ENCODE data around the gene CYTH2.
"Not testable (repeated sequence)": the region's sequence is repeated elsewhere in the genome, so short reads cannot be mapped to it uniquely, and the experiment has no call there.

The CYTH2 gene

GRCh38 chr19:48477067-48477685 lies 8.0 kb downstream of the CYTH2 start:
- DNase-seq (ENCODE audit: low spot score) = no peak

DNA sequence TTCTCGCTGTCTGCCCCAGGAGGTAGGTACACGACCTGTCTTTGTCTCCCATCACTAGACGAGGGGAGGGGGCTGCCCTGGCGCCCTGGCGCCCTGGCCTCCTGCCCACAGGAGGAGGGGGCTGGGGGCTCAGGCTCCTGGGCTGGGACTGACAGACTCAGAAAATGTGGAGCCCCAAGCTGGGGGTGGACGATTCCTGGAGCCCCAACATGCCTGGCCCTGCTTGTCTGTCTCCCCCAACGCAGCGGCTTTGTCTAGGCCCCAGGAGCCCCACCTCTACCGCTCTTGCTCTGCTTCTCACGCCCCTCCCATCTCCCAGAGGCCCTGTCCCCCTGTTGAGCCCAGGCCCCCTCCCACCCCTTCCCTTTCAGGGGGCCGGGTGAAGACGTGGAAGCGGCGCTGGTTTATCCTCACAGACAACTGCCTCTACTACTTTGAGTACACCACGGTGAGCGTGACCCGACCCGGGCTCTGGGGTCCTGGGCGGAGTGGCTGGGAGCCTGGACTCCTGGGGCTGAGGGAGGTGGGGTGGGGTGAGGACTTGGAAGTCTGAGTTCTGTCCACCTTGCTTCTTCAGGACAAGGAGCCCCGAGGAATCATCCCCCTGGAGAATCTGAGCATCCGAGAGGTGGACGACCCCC lies 8.6 kb downstream of the CYTH2 start:
- no peak for DNase-seq (ENCODE audit: low spot score)

DNA sequence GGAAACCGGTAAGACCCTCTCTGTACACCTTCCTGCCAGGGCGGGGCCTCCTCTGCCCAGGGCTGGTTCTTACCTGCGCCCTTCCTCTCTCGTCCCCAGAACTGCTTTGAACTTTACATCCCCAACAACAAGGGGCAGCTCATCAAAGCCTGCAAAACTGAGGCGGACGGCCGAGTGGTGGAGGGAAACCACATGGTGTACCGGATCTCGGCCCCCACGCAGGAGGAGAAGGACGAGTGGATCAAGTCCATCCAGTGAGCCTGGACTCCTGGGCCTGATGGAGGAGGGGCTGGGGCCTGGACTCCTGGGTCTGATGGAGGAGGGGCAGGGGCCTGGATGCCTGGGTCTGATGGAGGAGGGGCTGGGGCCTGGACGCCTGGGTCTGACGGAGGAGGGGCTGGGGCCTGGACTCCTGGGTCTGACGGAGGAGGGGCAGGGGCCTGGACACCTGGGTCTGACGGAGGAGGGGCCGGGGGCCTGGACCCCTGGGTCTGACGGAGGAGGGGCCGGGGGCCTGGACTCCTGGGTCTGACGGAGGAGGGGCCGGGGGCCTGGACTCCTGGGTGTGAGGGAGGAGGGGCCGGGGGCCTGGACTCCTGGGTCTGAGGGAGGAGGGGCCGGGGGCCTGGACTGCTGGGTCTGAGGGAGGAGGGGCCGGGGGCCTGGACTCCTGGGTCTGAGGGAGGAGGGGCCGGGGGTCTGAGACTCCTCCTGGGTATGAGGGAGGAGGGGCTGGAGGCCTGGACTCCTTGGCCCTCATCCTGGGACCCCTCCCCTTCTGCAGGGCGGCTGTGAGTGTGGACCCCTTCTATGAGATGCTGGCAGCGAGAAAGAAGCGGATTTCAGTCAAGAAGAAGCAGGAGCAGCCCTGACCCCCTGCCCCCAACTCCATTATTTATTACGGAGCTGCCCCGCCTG lies 9.4 kb downstream of the CYTH2 start:
- DNase-seq (ENCODE audit: low spot score) = no peak

- no peak for DNase-seq (ENCODE audit: low spot score)
Measured at GRCh38 chr19:48479686-48480085, 10.5 kb downstream of the CYTH2 start.

DNA sequence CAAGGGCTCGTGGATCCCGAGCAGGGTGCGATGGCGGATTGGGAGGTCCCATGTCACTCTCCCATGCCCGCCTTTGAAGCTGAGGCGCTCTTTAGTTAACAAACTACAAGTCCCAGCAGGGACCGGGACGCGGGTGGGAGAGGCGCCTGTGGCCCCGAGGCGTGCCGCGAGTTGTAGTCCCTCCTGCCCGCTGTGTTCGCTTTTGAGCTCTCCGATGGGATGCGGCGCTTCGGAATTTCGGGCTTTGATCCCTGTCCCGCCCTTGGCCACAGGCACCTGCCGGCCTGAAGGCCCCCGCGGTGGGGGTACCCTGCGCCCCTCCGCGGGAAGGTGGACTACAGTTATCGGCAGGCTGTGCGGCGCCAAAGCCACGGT lies 11.0 kb downstream of the CYTH2 start:
- DNase-seq (ENCODE audit: low spot score) = no peak

DNA sequence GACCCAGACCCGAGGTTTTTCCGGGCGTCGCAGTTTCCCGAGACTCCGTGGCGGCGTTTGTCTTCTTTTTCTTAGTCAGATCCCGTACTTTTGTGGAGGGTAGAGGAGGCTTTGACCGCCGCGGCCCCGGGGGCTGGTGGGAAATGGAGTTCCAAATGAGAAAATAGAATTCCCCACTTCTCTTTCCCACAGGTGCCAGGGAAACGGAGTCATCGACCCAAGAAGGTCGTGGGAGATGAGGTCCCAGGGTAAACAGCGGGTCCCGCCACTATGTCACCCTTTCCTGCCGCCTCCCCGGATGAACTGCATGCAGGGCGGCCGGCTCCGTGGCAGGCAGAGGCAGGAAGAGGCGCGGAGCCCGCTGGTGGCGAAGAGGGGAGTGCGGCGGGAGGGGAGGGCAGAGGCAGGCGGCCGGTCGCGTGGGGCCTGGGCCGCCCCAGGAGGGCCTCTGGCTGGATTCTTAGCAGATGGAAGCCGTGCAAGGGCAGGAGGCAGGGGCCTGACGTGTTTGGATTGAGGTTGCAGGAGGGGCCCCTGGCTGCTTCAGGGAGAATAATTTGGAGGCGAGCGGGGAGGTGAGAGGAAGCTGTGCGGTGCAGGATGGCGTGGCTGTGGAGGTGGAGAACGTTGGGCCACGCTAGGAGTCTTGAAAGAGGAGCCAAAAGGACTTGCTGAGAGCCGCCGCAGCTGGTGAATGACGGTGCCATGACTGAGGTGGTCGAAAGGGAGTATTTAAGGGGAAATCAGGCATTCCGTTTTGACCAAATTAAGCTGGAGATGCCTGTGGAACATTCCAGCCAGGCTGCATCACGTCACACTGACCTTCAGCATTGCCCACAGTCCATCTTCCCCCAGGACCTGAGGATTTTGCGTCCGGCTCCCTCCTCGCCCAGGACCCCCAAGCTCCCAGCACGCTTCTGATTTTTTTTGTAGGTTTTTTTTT lies 11.7 kb downstream of the CYTH2 start:
- DNase-seq (ENCODE audit: low spot score) = no peak

DNA sequence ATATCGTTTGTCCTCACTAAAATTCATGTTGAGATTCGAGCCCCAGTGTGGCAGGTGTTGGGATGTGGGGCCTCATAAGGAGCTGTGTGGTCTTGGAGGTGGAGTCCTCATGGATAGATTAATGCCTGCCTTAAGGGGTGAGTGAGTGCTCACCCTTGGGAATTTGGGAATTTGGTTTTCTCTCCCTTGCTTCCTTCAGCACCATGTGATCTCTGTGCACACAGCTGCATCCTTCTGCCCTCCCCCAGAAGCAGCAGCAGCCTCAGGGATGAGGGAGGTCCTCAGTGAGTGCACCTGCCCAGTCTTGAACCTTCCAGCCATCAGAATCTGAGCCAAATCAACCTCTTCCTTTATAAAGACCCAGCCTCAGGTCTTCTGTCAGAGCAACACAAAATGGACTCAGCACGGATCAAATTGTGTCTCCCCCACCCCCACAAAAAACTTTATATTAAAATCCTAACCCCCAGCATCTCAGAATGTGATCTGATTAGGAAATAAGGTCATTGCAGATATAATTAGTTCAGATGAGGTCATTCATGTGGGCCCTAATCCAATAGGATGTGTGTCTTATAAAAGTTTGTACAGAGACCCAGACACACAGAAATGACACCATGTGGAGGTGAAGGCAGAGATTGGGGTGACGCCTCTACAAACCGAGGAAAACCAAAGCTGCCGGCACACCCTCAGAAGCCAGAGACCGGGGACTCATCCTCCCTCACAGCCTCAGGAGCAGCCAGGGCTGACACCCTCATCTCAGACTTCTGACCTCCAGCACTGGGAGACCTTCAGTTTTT lies 12.9 kb downstream of the CYTH2 start:
- DNase-seq (ENCODE audit: low spot score) = no peak

DNA sequence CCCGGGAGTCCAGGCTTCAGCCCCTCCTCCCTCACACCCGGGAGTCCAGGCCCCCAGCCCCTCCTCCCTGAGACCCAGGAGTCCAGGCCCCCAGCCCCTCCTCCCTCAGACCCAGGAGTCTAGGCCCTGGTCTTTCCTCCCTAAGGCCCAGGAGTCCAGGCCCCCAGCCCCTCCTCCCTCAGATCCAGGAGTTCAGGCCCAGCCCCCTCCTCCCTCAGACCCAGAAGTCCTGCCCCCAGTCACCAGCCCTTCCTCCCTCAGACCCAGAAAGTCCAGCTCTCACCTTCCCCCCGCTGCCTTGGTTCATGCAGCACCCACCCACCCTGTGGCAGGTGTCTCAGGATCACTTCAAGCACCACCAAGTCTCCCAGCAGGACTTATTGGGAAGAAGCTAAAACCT lies 14.1 kb downstream of the CYTH2 start:
- DNase-seq (ENCODE audit: low spot score) = no peak

DNA sequence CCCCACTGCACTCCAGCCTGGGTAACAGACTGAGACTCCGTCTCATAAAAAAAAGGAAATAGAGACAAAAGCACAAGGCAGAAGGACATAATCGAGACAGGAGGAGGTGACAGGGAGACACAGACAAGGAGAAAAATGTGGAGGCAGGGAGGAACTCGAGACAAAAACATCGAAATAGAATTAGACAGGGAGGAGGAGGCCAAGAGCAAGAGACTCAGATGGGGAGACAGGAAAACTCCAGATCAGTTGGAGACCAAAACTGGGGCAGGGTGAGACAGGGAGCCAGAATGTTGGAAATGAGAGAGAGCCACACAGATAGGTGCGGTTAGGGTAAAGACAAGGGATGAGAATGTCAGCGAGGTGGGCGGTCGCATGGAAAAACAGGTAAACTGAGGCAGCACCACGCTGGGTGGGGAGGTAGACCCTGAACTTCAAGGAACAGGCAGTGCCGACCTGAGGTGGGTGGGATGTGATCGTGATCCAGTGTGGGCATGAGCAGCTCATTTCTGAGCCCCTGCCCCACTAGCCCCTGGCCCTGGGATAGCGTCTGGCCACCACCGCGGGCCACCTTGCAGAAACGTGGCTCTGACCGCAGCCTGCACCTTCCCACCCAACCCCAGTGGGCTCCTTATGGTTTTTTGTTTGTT lies 15.2 kb downstream of the CYTH2 start:
- DNase-seq (ENCODE audit: low spot score) = no peak

GRCh38 chr19:48484931-48485612 lies 15.9 kb downstream of the CYTH2 start:
- no peak for DNase-seq (ENCODE audit: low spot score)

DNA sequence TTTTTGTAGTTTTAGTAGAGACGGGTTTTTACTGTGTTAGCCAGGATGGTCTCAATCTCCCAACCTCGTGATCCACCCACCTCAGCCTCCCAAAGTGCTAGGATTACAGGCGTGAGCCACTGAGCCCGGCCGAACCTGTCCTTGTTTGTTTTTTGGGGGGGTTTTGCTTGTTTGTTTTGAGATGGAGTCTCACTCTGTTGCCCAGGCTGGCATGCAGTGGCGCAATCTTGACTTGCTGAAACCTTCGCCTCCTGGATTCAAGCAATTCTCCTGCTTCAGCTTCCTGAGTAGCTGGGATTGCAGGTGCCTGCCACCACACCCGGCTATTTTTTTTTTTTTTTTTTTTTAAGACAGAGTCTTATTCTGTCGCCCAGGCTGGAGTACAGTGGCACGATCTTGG lies 17.5 kb downstream of the CYTH2 start:
- not testable (repeated sequence) for DNase-seq (ENCODE audit: low spot score)

GRCh38 chr19:48487544-48487943 lies 18.4 kb downstream of the CYTH2 start:
- DNase-seq (ENCODE audit: low spot score) = no peak

DNA sequence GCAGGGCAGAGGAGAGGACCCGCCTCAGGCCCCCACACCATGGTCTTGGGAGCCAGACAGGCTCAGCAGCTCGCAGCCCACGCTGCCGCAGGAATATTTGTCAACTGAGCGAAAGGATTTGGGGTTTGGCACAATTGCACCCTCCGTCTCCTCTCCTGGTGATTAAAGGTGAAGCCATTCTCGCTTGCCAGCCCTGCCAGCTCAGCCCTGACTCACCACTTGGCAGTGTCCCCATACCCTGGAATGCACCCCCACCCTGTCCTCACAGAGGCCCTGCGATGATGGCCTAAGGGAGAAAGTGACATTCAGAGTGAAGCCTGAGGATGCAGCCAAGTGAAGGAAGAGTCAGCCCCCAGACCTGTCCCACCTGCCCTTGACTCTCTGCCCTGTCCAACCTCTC lies 18.8 kb downstream of the CYTH2 start:
- DNase-seq (ENCODE audit: low spot score) = no peak

- not testable (repeated sequence) for DNase-seq (ENCODE audit: low spot score)
Measured at GRCh38 chr19:48488478-48488877, 19.3 kb downstream of the CYTH2 start.

GRCh38 chr19:48489608-48490216 lies 20.5 kb downstream of the CYTH2 start:
- no peak for DNase-seq (ENCODE audit: low spot score)

- no peak for DNase-seq (ENCODE audit: low spot score)
Measured at GRCh38 chr19:48490981-48491792, 22.0 kb downstream of the CYTH2 start.

DNA sequence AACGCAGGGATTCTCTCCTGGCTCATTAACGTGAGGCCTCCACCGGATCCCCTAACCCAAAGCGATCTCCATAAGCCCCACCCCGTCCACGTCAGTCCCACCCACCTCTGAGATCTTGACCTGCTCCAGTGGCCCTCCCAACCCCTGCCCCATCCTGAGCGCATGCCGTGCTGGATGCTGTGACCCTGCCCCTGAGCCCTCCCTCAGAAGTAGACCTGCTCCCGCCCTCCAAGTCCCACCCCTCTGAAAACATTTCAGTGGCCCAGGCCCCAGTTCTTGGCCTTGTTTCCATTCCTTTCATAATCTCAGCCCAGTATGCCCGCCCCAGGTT lies 22.6 kb downstream of the CYTH2 start:
- DNase-seq (ENCODE audit: low spot score) = no peak

GRCh38 chr19:48492925-48493717 lies 24.0 kb downstream of the CYTH2 start:
- peak; percentile 94 for DNase-seq (ENCODE audit: low spot score)
